Peyer's patch (tissue), 4 donors: ENCODE measurements around the gene AQP6.

Experiments
- CTCF ChIP-seq, 6 experiments: fragments of 450-650 bp in 4 of 6; fragments of 200-600 bp in 2 of 6; sonication (generic) in 1 of 6; IDR thresholded peaks; one replicate each; pipeline ENCODE4 v1.5.1; 2017 to 2019; ENCODE audit warnings: antibody characterized with exemption in 6 of 6, mild to moderate bottlenecking in 3 of 6, moderate library complexity in 1 of 6
- POLR2A ChIP-seq, 2 donors: fragments of 450-650 bp; IDR thresholded peaks; one replicate each; pipeline ENCODE4 v1.5.1; 2017; ENCODE audit warnings: antibody characterized with exemption in 2 of 2, mild to moderate bottlenecking in 2 of 2, moderate library complexity in 2 of 2

GRCh38 chr12:49923035-49923644 lies 49.6 kb upstream of the AQP6 start:
- TF ChIP-seq POLR2A (IDR thresholded peaks at IDR 0.05) (no peak), CTCF (IDR thresholded peaks at IDR 0.05) (no peak)
